HEK293T (cell line): ENCODE data around the gene FBXO10.

Experiments used
- CTCF ChIA-PET: fragments of 350-600 bp; formaldehyde crosslinking; extraction: SDS; loops from one replicate; lab custom pipeline; 2021; ENCODE audit warnings: antibody characterized with exemption, inconsistent platforms; lab: Yijun Ruan, JAX
- POLR2A ChIA-PET: fragments of 350-600 bp; formaldehyde crosslinking; extraction: SDS; loops from one replicate; lab custom pipeline; 2020; ENCODE audit warnings: antibody characterized with exemption, inconsistent platforms; lab: Yijun Ruan, JAX
- DNase-seq: peaks from one replicate; pipeline ENCODE4 v3.0.0; 2012; ENCODE audit warnings: mixed read lengths; ENCODE audit errors: extremely low spot score
- ARNT ChIP-seq: fragments of 450-650 bp; IDR thresholded peaks from 2 replicates; pipeline ENCODE4 v1.6.1; 2017; ENCODE audit warnings: mild to moderate bottlenecking
- BHLHE40 ChIP-seq: fragments of 450-650 bp; IDR thresholded peaks from 2 replicates; pipeline ENCODE4 v1.6.1; 2016; ENCODE audit warnings: mild to moderate bottlenecking, moderate library complexity, borderline replicate concordance
- CTBP1 ChIP-seq: fragments of 450-650 bp; IDR thresholded peaks from 2 replicates; pipeline ENCODE4 v1.6.1; 2016; ENCODE audit warnings: borderline replicate concordance
- ELF4 ChIP-seq: fragments of 450-650 bp; IDR thresholded peaks from 2 replicates; pipeline ENCODE4 v1.6.1; 2017; ENCODE audit warnings: antibody characterized with exemption
- FOXA1 ChIP-seq: fragments of 450-650 bp; IDR thresholded peaks from 2 replicates; pipeline ENCODE4 v1.6.1; 2016; ENCODE audit warnings: mild to moderate bottlenecking
- FOXK2 ChIP-seq: fragments of 450-650 bp; IDR thresholded peaks from 2 replicates; pipeline ENCODE4 v1.6.1; 2016; ENCODE audit warnings: mild to moderate bottlenecking
- FOXM1 ChIP-seq: fragments of 450-650 bp; IDR thresholded peaks from 2 replicates; pipeline ENCODE4 v1.6.1; 2017; ENCODE audit warnings: mild to moderate bottlenecking, borderline replicate concordance
- HDGF ChIP-seq: fragments of 450-650 bp; IDR thresholded peaks from 2 replicates; pipeline ENCODE4 v1.6.1; 2017; ENCODE audit warnings: antibody characterized with exemption, borderline replicate concordance
- L3MBTL2 ChIP-seq: fragments of 450-650 bp; conservative IDR thresholded peaks from 2 replicates; pipeline ENCODE4 v1.6.1; 2016; ENCODE audit warnings: mild to moderate bottlenecking
- LEF1 ChIP-seq: fragments of 450-650 bp; IDR thresholded peaks from 2 replicates; pipeline ENCODE4 v1.6.1; 2017; ENCODE audit warnings: mild to moderate bottlenecking, borderline replicate concordance
- NFRKB ChIP-seq: fragments of 450-650 bp; IDR thresholded peaks from 2 replicates; pipeline ENCODE4 v1.6.1; 2016; ENCODE audit warnings: mild to moderate bottlenecking, moderate library complexity
- PKNOX1 ChIP-seq: fragments of 450-650 bp; IDR thresholded peaks from 2 replicates; pipeline ENCODE4 v1.6.1; 2016
- SP1 ChIP-seq: fragments of 450-650 bp; IDR thresholded peaks from 2 replicates; pipeline ENCODE4 v1.6.1; 2017
- SUZ12 ChIP-seq: fragments of 450-650 bp; IDR thresholded peaks from 2 replicates; pipeline ENCODE4 v1.6.1; 2016; ENCODE audit warnings: mild to moderate bottlenecking
- TARDBP ChIP-seq: fragments of 450-650 bp; IDR thresholded peaks from 2 replicates; pipeline ENCODE4 v1.6.1; 2016
- ZNF384 ChIP-seq: fragments of 450-650 bp; IDR thresholded peaks from 2 replicates; pipeline ENCODE4 v1.6.1; 2016

Gene FBXO10

GRCh38 chr9:37497320-37497719 is 78.9 kb downstream of the FBXO10 start:
- POLR2A ChIA-PET: interaction anchor here (1.6 kb wide), 1 partner anchor 11 kb away, joined by 5 read pairs; the partner anchor contains the start of gene POLR1E
- no peak for DNase-seq
- CTCF ChIA-PET: no interaction called here
- TF ChIP-seq FOXM1: no peak
- TF ChIP-seq ZNF384: no peak
- TF ChIP-seq FOXK2: no peak
- TF ChIP-seq FOXA1: no peak
- TF ChIP-seq SUZ12: no peak
- TF ChIP-seq LEF1: no peak
- TF ChIP-seq ELF4: no peak
- TF ChIP-seq PKNOX1: no peak
- no peak for TF ChIP-seq CTBP1
- TF ChIP-seq L3MBTL2: no peak
- no peak for TF ChIP-seq HDGF
- TF ChIP-seq SP1: no peak
- no peak for TF ChIP-seq BHLHE40
- no peak for TF ChIP-seq TARDBP
- TF ChIP-seq NFRKB: no peak
- no peak for TF ChIP-seq ARNT

GRCh38 chr9:37496020-37496419 is 80.2 kb downstream of the FBXO10 start:
- POLR2A ChIA-PET: no interaction called here
- CTCF ChIA-PET: interaction anchor here (0.8 kb wide), 1 partner anchor 13 kb away, joined by 3 read pairs; no protein-coding TSS in a partner anchor
- TF ChIP-seq SP1 (no peak), ARNT (no peak), TARDBP (no peak), FOXM1 (no peak), SUZ12 (no peak), BHLHE40 (no peak)
- DNase-seq: no peak

GRCh38 chr9:37495571-37495970 is 80.6 kb downstream of the FBXO10 start:
- DNase-seq: no peak
- TF ChIP-seq FOXA1 (no peak), BHLHE40 (no peak), PKNOX1 (no peak), TARDBP (no peak), SUZ12 (no peak), L3MBTL2 (no peak), ARNT (no peak), CTBP1 (no peak), SP1 (no peak), LEF1 (no peak), ELF4 (no peak), ZNF384 (no peak), HDGF (no peak)
- ChIA-PET POLR2A (interaction anchor here (1.3 kb wide), 1 partner anchor 10 kb away, joined by 6 read pairs; the partner anchor contains the start of gene POLR1E), CTCF (interaction anchor here (0.8 kb wide), 1 partner anchor 13 kb away, joined by 3 read pairs; no protein-coding TSS in a partner anchor)

GRCh38 chr9:37491939-37492338 is 84.2 kb downstream of the FBXO10 start:
- no peak for DNase-seq
- ChIA-PET POLR2A (no interaction called here), CTCF (no interaction called here)
- no peak for TF ChIP-seq SUZ12
- no peak for TF ChIP-seq FOXK2
- no peak for TF ChIP-seq FOXA1
- TF ChIP-seq NFRKB: no peak
- TF ChIP-seq TARDBP: no peak
- no peak for TF ChIP-seq PKNOX1
- no peak for TF ChIP-seq ELF4
- no peak for TF ChIP-seq ARNT
- no peak for TF ChIP-seq LEF1
- TF ChIP-seq CTBP1: no peak
- TF ChIP-seq L3MBTL2: no peak
- TF ChIP-seq ZNF384: no peak
- TF ChIP-seq FOXM1: no peak
- no peak for TF ChIP-seq HDGF

- CTCF ChIA-PET: no interaction called here
- POLR2A ChIA-PET: interaction anchor here (0.9 to 3.2 kb wide), 8 partner anchors 8 to 105 kb away, joined by 3 to 27 read pairs (median 5); partner anchors contain the start of genes TOMM5 and ZBTB5
- DNase-seq: no peak
- no peak for TF ChIP-seq FOXM1
- no peak for TF ChIP-seq NFRKB
- no peak for TF ChIP-seq ZNF384
- TF ChIP-seq PKNOX1: no peak
- TF ChIP-seq SP1: no peak
- no peak for TF ChIP-seq HDGF
- no peak for TF ChIP-seq ARNT
- TF ChIP-seq FOXK2: no peak
- no peak for TF ChIP-seq BHLHE40
- TF ChIP-seq TARDBP: no peak
- no peak for TF ChIP-seq LEF1
Observed at GRCh38 chr9:37486616-37487548, 89.3 kb downstream of the FBXO10 start.
